Immature natural killer cell (primary cell): ENCODE data around the gene ZNF846. TPM values are rescaled to one million over a fixed set of nuclear protein-coding genes. Genes with fewer than 3 reads are reported as not detected.
"Not testable (repeated sequence)": the region's sequence is repeated elsewhere in the genome, so short reads cannot be mapped to it uniquely, and the experiment has no call there.

ENCODE experiments used
- DNase-seq, 3 donors: peaks; one replicate each; pipeline ENCODE4 v3.0.0; 2022; ENCODE audit warnings: mixed read lengths in 1 of 3
- H3K27ac Mint-ChIP-seq, 6 donors: one replicate each; pipeline ENCODE4 v1.8.0; 2020; ENCODE audit warnings: mixed read lengths in 6 of 6, mild to moderate bottlenecking in 5 of 6, inconsistent platforms in 4 of 6, moderate library complexity in 3 of 6
- H3K27me3 Mint-ChIP-seq, 3 donors: one replicate each; pipeline ENCODE4 v1.8.0; 2020 to 2021; ENCODE audit warnings: low read depth in 3 of 3, mild to moderate bottlenecking in 3 of 3, mixed read lengths in 3 of 3, moderate library complexity in 3 of 3, inconsistent platforms in 1 of 3
- H3K36me3 Mint-ChIP-seq, 3 donors: one replicate each; pipeline ENCODE4 v1.8.0; 2020; ENCODE audit warnings: mixed read lengths in 3 of 3, inconsistent platforms in 2 of 3, mild to moderate bottlenecking in 2 of 3
- H3K4me1 Mint-ChIP-seq, 2 donors: one replicate each; pipeline ENCODE4 v1.8.0; 2020; ENCODE audit warnings: inconsistent platforms in 2 of 2, mild to moderate bottlenecking in 2 of 2, mixed read lengths in 2 of 2, moderate library complexity in 1 of 2
- H3K4me3 Mint-ChIP-seq, 5 donors: one replicate each; pipeline ENCODE4 v1.8.0; 2020; ENCODE audit warnings: mild to moderate bottlenecking in 5 of 5, mixed read lengths in 5 of 5, inconsistent platforms in 3 of 5, moderate library complexity in 3 of 5
- H3K9me3 Mint-ChIP-seq, 6 donors: one replicate each; pipeline ENCODE4 v1.8.0; 2020; ENCODE audit warnings: mild to moderate bottlenecking in 6 of 6, mixed read lengths in 6 of 6, inconsistent platforms in 4 of 6, moderate library complexity in 3 of 6
- polyA plus RNA-seq, 3 donors: library from polyadenylated mRNA; unstranded; fragments of 300-500 nt; fragmentation: Illumina TruSeq; gene quantifications; one replicate each; pipeline ENCODE4 v1.2.3, GENCODE V29; 2021

The ZNF846 gene
- polyA plus RNA-seq, 3 donors from 2014 or later, result 4.5 to 7.4 (median 6.1) TPM

DNA sequence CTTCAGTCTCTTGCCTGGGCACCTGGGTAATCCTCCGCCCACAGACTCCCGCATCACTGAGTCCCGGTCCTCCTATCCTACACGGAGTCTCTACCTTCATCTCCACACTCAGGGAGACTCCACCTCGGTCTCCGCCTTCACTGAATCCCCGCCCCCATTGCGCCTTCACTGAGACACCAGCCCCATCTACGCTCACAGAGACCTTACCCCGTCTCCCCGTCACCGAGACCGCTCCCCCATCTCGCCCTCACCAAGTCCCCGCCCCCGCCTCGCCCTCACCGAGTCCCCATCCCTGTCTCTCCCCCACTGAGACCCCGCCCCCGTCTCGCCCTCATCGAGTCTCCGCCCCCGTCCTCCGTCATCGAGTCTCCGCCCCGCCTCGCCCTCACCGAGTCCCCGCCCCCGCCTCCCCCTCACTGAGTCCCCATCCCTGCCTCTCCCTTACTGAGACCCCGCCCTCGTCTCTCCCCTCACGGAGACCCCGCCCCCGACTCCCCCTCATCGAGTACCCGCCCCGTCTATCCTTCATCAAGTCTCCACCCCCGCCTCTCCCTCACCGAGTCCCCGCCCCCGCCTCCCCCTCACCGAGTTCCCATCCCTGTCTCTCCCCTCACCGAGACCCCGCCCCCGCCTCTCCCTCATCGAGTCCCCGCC lies 23.1 kb upstream of the ZNF846 start:
- H3K4me1 Mint-ChIP-seq, result peaks cover 23 to 33% of the 10 kb centered on the region in 2 donors
- H3K27me3 Mint-ChIP-seq, result peaks cover 0 to 6% (median 3%) of the 10 kb centered on the region in 3 donors
- no peaks in the 10 kb centered on the region for H3K36me3 Mint-ChIP-seq
- H3K9me3 Mint-ChIP-seq, result no peaks in the 10 kb centered on the region
- H3K27ac Mint-ChIP-seq, result peak overlapping the region; percentile 77 to 96 (median 90)
- peak; percentile 83 to 85 (median 84) for DNase-seq
- H3K4me3 Mint-ChIP-seq, result peak overlapping the region; percentile 83 to 94 (median 89)

GRCh38 chr19:9791073-9791367 lies 22.5 kb upstream of the ZNF846 start:
- H3K9me3 Mint-ChIP-seq, H3K36me3 Mint-ChIP-seq, DNase-seq, H3K27me3 Mint-ChIP-seq: not testable (repeated sequence)
- Mint-ChIP-seq H3K4me3 (peak overlapping the region in 4 of 5 donors; percentile 83 to 94 (median 89)), H3K4me1 (peaks cover 25 to 34% of the 10 kb centered on the region in 2 donors), H3K27ac (peak overlapping the region in 4 of 6 donors; percentile 77 to 96 (median 92))

DNA sequence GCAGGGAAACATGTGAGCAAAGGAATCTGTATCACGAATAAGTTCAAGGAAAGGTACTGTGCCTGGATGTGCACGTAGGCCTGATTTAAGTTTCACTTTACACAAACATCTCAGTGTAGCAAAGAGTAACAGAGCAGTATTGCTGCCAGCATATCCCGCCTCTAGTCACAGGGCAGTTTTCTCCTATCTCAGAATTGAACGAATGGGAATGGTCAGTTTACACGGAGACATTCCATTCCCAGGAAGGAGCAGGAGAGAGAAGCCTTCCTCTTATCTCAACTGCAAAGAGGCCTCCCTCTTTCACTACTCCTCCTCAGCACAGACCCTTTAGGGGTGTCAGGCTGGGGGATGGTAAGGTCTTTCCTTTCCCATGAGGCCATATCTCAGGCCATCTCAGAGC lies 21.0 kb upstream of the ZNF846 start:
- peak overlapping the region in 1 of 5 donors; percentile 69 for H3K4me3 Mint-ChIP-seq
- not testable (repeated sequence) for DNase-seq, H3K27ac Mint-ChIP-seq, H3K9me3 Mint-ChIP-seq, H3K36me3 Mint-ChIP-seq, H3K27me3 Mint-ChIP-seq
- H3K4me1 Mint-ChIP-seq, result peaks cover 33 to 42% of the 10 kb centered on the region in 2 donors

- no peak overlapping the region for H3K4me3 Mint-ChIP-seq
Measured at GRCh38 chr19:9789066-9789465, 20.5 kb upstream of the ZNF846 start.

DNA sequence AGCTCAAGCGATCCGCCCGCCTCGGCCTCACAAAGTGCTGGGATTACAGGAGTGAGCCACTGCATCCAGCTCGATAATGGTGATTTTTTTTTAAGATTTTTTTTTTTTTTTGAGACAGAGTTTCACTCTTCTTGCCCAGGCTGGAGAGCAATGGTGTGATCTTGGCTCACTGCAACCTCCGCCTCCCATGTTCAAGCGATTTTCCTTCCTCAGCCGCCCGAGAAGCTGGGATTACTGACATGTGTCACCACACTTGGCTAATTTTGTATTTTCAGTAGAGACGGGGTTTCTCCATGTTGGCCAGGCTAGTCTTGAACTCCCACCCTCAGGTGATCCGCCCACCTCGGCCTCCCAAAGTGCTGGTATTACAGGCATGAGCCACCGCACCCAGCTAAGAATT lies 20.1 kb upstream of the ZNF846 start:
- not testable (repeated sequence) for H3K4me3 Mint-ChIP-seq, DNase-seq, H3K27ac Mint-ChIP-seq, H3K9me3 Mint-ChIP-seq, H3K27me3 Mint-ChIP-seq, H3K36me3 Mint-ChIP-seq
- peaks cover 35 to 41% of the 10 kb centered on the region in 2 donors for H3K4me1 Mint-ChIP-seq

More at GRCh38 chr19:9789066-9789465, 20.5 kb upstream of the ZNF846 start:
- DNase-seq, result no peak
- no peaks in the 10 kb centered on the region for H3K36me3 Mint-ChIP-seq
- no peak overlapping the region for H3K27ac Mint-ChIP-seq
- peaks cover 34 to 42% of the 10 kb centered on the region in 2 donors for H3K4me1 Mint-ChIP-seq
- H3K9me3 Mint-ChIP-seq, result no peaks in the 10 kb centered on the region
- peaks cover 5 to 9% (median 6%) of the 10 kb centered on the region in 3 donors for H3K27me3 Mint-ChIP-seq

- H3K27ac Mint-ChIP-seq, result peak overlapping the region; percentile 77 to 98 (median 85)
- H3K4me1 Mint-ChIP-seq, result peaks cover 27 to 34% of the 10 kb centered on the region in 2 donors
- H3K27me3 Mint-ChIP-seq, result peaks cover 2 to 9% (median 5%) of the 10 kb centered on the region in 3 donors
- H3K4me3 Mint-ChIP-seq, result peak overlapping the region; percentile 79 to 96 (median 82)
- H3K9me3 Mint-ChIP-seq, result no peaks in the 10 kb centered on the region
- no peaks in the 10 kb centered on the region for H3K36me3 Mint-ChIP-seq
- no peak for DNase-seq
Measured at GRCh38 chr19:9786819-9787218, 18.3 kb upstream of the ZNF846 start.

- H3K4me3 Mint-ChIP-seq, result peak overlapping the region; percentile 82 to 96 (median 87)
- peaks cover 24 to 30% of the 10 kb centered on the region in 2 donors for H3K4me1 Mint-ChIP-seq
- H3K27me3 Mint-ChIP-seq, result peaks cover under 1 to 9% (median 5%) of the 10 kb centered on the region in 3 donors
- no peaks in the 10 kb centered on the region for H3K36me3 Mint-ChIP-seq
- DNase-seq, result no peak
- peak overlapping the region; percentile 85 to 99 (median 98) for H3K27ac Mint-ChIP-seq
- H3K9me3 Mint-ChIP-seq, result no peaks in the 10 kb centered on the region
Measured at GRCh38 chr19:9786342-9786741, 17.8 kb upstream of the ZNF846 start.

DNA sequence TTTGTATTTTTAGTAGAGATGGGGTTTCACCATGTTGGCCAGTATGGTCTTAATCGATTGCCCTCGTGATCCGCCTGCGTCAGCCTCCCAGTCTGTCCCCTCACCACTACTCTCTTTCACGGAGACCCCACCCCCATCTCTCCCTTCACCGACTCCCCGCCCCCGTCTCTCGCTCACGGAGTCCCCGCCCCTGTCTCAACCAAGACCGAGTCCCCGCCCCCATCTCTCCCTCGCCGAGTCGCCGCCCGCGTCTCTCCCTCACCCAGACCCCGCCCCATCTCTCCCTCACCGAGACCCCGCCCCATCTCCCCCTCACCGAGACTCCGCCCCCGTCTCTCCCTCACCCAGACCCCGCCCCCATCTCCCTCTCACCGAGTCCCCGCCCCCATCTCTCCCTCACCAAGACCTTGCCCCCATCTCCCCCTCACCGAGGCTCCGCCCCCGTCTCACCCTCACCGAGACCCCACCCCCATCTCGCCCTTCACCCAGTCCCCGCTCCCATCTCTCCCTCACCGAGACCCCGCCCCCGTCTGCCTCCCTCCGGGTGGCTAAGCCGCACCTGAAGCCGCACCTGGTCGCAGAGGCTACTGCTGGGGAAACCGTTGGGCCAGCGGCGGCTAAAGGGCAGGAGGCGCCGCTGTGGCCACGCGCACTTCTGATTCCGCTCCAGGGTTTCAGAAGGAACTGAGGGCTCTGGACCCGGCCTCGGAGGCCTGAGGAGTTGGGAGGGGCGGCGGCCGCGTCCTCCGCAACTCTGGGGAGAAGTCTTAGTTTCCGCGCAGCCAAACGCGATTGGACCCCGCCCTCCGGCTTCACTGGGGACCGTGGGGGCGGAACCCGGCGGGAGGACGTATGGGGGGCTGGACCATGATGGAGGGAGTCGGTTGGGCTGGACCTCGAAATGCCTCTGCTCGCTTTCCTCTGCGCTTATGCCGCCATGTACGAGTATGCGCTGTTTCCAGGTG lies 17.1 kb upstream of the ZNF846 start:
- peaks cover 2 to 9% (median 5%) of the 10 kb centered on the region in 3 donors for H3K27me3 Mint-ChIP-seq
- no peaks in the 10 kb centered on the region for H3K36me3 Mint-ChIP-seq
- peak overlapping the region; percentile 85 to 99 (median 98) for H3K27ac Mint-ChIP-seq
- peak overlapping the region; percentile 82 to 96 (median 87) for H3K4me3 Mint-ChIP-seq
- H3K9me3 Mint-ChIP-seq, result no peaks in the 10 kb centered on the region
- H3K4me1 Mint-ChIP-seq, result peaks cover 23 to 26% of the 10 kb centered on the region in 2 donors
- DNase-seq, result peak; percentile 91 to 93 (median 92)

GRCh38 chr19:9784163-9784496 lies 15.6 kb upstream of the ZNF846 start:
- Mint-ChIP-seq H3K4me3 (peak overlapping the region; percentile 3 to 93 (median 37)), H3K27ac (peak overlapping the region in 5 of 6 donors; percentile 4 to 98 (median 96))

DNA sequence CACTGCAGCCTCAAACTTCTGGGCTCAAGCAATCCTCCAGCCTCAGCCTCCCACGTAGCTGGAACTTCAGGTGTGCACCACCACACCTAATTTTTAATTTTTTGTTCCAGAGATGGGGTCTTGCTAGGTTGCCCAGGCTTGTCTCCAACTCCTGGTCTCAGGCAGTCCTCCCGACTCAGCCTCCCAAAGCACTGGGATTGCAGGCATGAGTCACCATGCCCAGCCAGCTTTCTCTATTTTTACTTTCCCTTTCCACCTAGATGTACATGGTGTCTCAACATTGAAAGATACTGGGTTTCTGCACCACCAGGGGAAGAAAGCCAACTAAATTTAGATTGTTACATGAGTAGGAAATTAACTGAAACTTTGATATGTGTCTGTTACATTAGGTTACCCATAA lies 13.8 kb upstream of the ZNF846 start:
- H3K27ac Mint-ChIP-seq, result peak overlapping the region in 1 of 6 donors; percentile 33
- DNase-seq, result no peak
- H3K27me3 Mint-ChIP-seq, result peaks cover 2 to 9% (median 2%) of the 10 kb centered on the region in 3 donors
- peaks cover 6 to 7% (median 7%) of the 10 kb centered on the region in 3 donors for H3K36me3 Mint-ChIP-seq
- H3K4me3 Mint-ChIP-seq, result no peak overlapping the region
- peaks cover 0 to 9% (median 2%) of the 10 kb centered on the region in 6 donors for H3K9me3 Mint-ChIP-seq
- H3K4me1 Mint-ChIP-seq, result peaks cover 19 to 20% of the 10 kb centered on the region in 2 donors

More at GRCh38 chr19:9784163-9784496, 15.6 kb upstream of the ZNF846 start:
- peaks cover 20 to 21% of the 10 kb centered on the region in 2 donors for H3K4me1 Mint-ChIP-seq
- H3K9me3 Mint-ChIP-seq, H3K36me3 Mint-ChIP-seq, H3K27me3 Mint-ChIP-seq, DNase-seq: not testable (repeated sequence)

DNA sequence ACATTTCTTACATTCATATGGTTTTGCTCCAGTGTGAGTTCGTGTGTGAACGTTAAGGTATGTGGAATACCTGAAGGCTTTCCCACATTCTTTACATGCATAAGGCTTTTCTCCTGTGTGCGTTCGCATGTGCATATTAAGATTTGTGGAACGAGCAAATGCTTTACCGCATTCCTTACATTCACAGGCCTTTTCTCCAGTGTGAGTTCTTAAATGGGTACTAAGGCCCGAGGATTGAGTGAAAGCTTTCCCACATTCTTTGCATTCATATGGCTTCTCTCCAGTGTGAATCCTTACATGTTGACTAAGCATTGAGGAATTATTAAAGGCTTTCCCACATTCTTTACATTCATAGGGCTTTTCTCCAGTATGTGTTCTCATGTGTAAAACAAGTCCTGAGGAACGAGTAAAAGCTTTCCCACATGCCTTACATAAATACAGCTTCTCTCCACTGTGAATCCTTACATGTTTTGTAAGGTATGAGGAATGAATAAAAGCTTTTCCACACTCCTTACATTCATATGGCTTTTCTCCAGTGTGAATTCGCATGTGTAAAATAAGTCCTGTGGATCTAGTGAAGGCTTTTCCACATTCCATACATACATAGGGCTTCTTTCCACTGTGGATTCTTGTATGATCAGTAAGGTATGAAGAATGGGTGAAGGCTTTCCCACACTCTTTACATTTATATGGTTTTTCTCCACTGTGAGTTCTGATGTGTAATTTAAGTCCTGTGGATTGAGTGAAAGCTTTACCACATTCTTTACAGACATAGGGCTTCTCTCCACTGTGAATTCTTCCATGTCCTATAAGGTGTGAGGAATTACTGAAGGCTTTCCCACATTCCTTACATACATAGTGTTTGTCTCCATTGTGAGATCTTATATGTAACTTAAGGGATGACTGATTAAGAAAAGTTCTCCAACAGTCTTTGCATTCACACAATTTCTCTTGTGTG lies 10.7 kb downstream of the ZNF846 start:
- Mint-ChIP-seq H3K9me3 (peaks cover 36 to 57% (median 46%) of the 10 kb centered on the region in 6 donors), H3K4me3 (no peak overlapping the region), H3K27ac (no peak overlapping the region)

GRCh38 chr19:9752701-9753443 lies 15.7 kb downstream of the ZNF846 start:
- no peak for DNase-seq
- Mint-ChIP-seq H3K27me3 (no peaks in the 10 kb centered on the region), H3K9me3 (peaks cover 26 to 57% (median 42%) of the 10 kb centered on the region in 6 donors), H3K27ac (no peak overlapping the region), H3K4me3 (no peak overlapping the region), H3K36me3 (peaks cover 15 to 37% (median 33%) of the 10 kb centered on the region in 3 donors), H3K4me1 (no peaks in the 10 kb centered on the region)

More for the DNA sequence above, 10.7 kb downstream of the ZNF846 start:
- Mint-ChIP-seq H3K27me3 (no peaks in the 10 kb centered on the region), H3K4me1 (no peaks in the 10 kb centered on the region), H3K36me3 (peaks cover 45 to 57% (median 46%) of the 10 kb centered on the region in 3 donors)
- no peak for DNase-seq
